GM19455 (cell line): ENCODE data around the gene FAM177A1.
A peak's percentile ranks its signal among the peaks of the same experiment; 100 is the strongest.
"Not testable (repeated sequence)": the region's sequence is repeated elsewhere in the genome, so short reads cannot be mapped to it uniquely, and the experiment has no call there.

Experiments
- ATAC-seq: cut with Tn5 transposase; IDR thresholded peaks from one replicate; pipeline ENCODE4 v1.9.1; 2021; ENCODE audit not compliant: unreplicated experiment

FAM177A1 gene

DNA sequence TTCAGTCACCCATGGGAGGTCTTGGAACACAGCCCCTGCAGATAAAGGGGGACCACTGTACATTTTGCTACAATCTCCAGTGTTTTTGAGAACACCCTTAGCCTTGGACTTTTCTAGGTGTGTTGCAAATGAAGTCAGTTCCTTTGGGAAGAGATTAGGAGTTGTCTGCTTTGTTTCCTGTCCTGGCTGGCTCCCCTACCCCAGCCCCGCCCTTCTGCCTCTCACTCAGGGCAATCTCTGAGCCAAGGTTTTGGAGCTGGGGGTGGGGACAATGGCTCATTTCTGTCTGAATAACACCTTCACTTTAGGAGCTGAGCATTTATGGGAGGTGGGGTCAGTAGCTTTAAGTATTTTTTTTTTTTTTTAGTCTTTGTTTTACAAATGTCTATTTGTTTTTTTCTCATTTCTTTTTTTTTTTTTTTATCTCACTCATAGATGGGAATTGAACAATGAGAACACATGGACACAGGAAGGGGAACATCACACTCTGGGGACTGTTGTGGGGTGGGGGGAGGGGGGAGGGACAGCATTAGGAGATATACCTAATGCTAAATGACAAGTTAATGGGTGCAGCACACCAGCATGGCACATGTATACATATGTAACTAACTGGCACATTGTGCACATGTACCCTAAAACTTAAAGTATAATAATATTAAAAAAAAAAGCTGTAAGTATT, 15.2 kb downstream of the FAM177A1 start:
- not testable (repeated sequence) for ATAC-seq

DNA sequence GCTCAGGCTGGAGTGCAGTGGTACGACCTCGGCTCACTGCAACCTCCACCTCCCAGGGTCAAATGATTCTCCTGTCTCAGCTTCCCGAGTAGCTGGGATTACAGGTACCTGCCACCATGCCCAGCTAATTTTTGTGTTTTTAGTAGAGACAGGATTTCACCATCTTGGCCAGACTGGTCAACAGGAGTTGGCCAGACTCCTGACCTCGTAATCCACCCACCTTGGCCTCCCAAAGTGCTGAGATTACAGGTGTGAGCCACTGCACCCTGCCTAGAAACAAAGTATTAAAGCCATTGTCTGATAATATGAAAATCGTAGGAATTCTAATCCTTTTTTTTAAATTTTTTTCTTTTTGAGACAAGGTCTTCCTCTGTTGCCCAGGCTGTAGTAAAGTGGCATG, 19.7 kb downstream of the FAM177A1 start:
- not testable (repeated sequence) for ATAC-seq

DNA sequence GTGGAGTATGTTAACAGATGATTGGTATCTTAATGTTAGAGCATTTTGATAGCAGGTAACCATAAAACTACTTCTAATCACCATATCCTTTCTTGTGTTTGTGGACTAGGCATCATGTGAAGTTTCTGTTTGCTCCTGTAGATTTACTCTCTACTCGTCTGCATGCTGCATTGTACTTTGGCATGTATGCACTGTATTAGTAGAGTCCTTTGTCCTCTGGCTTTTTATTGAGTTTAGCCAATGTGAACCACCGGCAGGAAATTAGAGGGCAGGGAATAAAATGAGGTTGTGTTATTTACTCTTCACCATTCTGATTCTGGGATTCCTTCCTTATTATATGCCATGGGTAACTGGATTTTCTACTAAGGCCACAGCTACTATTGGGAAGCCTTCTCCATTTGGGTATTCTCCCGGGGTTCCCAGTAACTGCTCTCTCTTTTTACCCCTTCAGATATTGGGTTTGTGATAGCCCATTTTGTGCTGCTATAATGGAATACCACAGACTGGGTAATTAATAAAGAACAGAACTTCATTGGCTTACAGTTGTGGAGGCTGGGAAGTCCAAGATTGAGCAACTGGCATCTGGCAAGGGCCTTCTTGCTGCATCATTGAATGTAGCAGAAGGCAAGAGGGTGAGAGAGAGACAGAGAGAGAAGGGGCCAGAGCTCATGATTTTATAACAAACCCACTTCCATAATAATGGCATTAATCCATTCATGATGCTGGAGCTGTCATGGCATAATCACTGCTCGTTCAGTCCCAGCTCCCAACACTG, 22.4 kb downstream of the FAM177A1 start:
- no peak for ATAC-seq

GRCh38 chr14:35072226-35072625, 26.2 kb downstream of the FAM177A1 start:
- no peak for ATAC-seq

GRCh38 chr14:35073486-35073885, 27.4 kb downstream of the FAM177A1 start:
- ATAC-seq: no peak

GRCh38 chr14:35078082-35078481, 32.0 kb downstream of the FAM177A1 start:
- no peak for ATAC-seq

DNA sequence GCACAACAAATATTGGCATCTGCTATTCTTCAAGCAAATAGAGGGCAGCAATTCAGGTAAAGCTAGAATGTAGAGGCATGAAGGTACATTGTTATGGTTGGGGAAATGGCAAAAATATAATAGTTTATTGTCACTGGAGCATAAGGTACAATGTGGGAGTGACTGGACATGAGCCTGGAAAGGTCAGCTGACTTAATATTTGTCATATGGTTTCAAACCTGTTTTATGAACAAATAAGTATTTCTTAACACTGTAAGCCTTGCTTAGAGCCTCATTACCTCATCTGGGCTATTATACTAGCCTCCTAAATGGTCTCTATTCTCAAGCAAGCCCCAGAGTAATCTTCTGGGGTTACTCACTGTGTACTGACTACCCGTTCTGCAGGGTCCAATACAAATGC, 33.7 kb downstream of the FAM177A1 start:
- no peak for ATAC-seq

GRCh38 chr14:35083530-35084150, 37.6 kb downstream of the FAM177A1 start:
- ATAC-seq: no peak

- ATAC-seq: no peak
Observed at GRCh38 chr14:35085441-35085840, 39.4 kb downstream of the FAM177A1 start.

DNA sequence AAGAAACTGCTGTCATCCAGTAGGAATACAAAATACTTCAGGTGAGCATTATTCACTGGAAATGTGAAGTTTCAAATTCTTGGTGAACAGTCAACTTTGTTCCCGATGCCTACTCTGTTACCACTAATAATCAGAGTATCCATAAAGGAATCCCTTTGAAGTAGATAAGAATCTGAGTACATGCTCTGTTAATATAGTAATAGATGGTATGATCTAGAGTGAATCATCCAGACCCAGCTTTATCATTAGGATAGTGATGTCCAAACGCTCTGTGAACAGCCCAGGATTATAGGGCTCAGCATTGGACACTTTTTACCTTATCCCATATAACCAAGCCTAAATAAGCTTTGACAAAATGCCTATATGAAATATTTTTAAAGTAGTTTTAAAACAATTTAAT, 42.4 kb downstream of the FAM177A1 start:
- ATAC-seq: no peak

DNA sequence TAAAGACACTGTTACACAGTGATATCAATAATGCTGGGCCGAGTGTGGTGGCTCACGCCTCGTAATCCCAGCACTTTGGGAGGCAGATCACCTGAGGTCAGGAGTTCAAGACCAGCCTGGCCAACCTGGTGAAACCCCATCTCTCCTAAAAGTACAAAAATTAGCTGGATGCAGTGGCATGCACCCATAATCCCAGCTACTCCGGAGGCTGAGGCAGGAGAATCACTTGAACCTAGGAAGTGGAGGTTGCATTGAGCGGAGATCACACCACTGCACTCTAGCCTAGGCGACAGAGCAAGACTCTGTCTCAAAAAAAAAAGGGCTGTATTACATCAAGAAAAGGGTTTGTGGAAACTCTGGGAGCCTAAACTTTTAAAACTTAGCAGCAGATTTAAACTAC, 48.6 kb downstream of the FAM177A1 start:
- ATAC-seq: not testable (repeated sequence)

DNA sequence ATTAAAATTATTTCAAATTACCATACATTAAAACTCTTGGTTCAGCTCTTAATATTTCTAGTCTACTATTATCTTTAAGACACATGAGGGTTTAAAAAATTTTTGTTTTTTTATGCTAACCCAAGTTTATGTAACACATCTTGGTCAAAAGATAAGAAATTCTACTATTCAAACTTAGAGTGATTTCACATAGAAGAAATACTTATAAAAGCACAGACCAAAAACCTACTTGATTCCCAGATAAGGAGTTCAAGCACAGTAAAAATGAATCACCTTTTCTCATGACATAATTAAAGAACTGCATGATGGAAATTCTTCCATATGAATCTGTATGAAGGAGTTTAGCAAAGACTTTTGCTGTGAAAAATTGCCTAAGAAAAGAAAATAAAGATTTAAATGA, 61.8 kb downstream of the FAM177A1 start:
- ATAC-seq: no peak

DNA sequence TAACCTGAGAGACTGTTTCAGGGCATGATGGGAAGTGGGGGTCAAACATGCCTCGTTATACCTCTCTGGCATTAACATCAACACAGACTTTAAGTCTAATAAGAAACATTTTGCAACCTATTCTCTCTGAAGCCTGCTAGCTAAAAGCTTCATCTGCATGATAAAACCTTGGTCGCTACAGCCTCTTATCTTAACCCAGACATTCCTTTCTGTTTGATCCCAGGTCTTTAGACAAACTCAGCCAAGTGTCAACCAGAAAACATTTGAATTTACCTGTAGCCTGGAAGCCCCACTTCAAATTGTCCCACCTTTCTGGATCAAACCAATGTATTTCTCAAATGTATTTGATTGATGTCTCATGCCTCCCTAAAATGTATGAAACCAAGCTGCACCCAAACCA, 66.6 kb downstream of the FAM177A1 start:
- ATAC-seq: no peak

GRCh38 chr14:35113308-35113950, 67.4 kb downstream of the FAM177A1 start:
- ATAC-seq: no peak

GRCh38 chr14:35114036-35114435, 68.0 kb downstream of the FAM177A1 start:
- ATAC-seq: no peak

GRCh38 chr14:35116242-35116641, 70.2 kb downstream of the FAM177A1 start:
- ATAC-seq: no peak

- no peak for ATAC-seq
Observed at GRCh38 chr14:35117112-35117511, 71.0 kb downstream of the FAM177A1 start.

DNA sequence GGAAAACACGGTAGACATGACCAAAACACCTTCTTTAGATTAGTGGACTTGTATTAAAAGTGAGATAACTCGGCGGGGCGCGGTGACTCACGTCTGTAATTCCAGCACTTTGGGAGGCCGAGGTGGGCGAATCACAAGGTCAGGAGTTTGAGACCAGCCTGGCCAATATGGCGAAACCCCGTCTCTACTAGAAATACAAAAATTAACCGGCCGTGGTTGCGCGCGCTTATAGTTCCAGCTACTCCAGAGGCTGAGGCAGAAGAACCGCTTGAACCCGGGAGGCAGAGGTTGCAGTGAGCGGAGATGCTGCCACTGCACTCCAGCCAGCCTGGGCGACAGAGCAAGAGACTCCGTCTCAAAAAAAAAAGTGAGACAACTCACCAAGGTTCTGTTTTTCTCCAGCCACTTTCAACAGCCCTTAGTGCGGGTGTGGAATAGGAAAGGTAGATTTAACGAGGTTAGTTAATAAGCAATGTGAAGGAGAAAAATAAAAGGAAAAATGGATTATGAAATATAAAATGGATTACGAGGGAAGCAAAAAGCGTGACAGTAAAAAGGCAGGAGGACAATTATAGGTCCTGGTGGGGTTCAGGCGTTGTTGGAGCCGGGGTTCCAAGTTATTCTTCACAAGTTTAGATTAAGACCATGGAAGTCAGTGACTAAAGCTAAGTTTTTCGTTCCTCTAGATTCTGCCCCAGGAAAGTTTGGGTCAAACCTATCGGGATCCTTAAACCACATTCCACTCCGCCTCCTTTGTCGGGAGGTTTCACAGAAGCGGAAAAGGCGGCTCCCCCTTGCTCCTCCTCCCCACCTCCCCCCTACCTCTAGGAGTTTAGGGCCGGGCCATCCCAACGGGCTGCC, 75.2 kb downstream of the FAM177A1 start:
- ATAC-seq: peak; percentile 0

GRCh38 chr14:35121887-35122695, 76.0 kb downstream of the FAM177A1 start, which contains the start of the genes PPP2R3C and PRORP:
Gene PPP2R3C (minus strand): TSS chr14:35121990. CDS start chr14:35121959, 31 bp downstream.
Gene PRORP (plus strand): TSS chr14:35122552. CDS start chr14:35123246, 694 bp downstream.
- ATAC-seq: peak; percentile 89
